ENCODE results near the gene NCS1.
"Not testable (repeated sequence)": the region's sequence is repeated elsewhere in the genome, so short reads cannot be mapped to it uniquely, and the experiment has no call there.

Gene NCS1

DNA sequence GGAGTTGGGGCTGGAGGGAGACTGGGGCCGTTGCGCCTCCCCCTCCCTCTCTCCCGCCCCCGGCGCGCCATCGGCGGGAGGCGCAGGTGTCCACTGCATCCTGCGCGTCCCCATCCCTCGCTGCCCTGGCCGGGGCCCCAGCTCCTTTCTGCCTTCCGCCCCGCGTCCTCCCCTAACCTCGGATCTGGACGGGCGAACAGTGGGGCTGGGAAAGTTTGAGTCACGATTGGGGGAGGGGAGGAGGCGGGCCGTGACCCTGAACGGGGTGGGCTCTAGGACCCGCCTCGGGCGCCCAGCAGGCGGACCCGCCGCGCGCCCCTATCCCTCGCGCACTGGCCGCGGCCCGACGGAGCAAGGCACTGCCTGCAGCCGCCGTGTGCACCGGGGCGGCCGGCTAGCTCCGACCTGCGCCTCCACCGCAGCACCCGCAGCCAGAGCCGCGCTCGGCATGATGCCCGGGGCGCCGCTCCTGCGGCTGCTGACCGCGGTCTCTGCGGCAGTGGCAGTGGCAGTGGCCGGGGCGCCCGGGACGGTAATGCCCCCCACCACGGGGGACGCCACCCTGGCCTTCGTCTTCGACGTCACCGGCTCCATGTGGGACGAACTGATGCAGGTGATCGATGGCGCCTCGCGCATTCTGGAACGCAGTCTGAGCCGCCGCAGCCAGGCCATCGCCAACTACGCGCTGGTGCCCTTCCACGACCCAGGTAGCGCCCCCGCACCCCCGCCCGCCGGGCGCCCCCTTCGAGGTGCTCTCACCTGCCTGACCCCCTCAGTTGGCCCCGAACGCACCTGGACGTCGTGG, 93.4 kb downstream of the NCS1 start, which contains the start of gene HMCN2:
Gene HMCN2 (plus strand): TSS at position 330 of the 805 bp plus-strand sequence. CDS start 119 bp downstream, at position 449.
- no peak for DNase-seq

DNA sequence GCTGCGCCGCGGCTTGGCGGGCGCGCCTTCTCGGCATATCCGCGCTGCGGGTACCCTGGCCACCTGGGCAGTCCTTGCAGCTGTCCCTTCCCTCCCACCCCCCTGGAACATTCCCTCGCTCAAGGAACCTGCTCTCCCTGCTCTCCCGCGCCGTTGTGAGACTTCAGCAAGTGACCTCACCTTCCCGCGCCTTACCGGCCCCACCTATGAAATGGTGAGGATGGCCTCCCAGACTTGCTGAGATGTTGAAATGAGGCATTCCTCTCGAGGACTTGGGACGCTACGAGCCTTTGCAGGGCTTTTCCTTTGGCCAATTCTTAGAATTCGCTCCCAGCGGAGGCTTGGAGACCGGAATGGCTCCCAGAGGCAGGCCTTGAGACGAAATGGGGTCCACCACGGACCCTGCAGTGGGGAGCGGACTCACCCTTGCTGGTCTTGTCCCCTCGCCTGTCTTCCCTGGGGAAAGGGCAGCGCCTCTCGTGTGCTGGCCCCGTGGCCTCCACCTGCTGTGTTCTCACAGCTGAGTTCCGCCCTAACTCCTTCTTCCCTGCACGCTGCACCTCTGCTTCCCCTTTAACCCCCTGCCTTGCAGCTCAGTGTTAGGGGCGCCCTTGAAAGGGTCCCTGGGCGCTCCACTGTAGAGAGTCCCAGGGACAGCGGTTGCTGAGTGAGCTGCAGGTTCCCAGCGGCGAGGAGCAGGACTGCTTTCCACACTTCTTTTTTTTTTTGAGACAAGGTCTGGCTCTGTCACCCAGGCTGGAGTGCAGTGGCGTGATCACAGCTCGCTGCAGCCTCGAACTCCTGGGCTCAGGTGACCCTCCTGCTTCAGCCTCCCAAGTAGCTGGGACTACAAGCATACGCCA, 94.3 kb downstream of the NCS1 start:
- DNase-seq, result no peak

DNA sequence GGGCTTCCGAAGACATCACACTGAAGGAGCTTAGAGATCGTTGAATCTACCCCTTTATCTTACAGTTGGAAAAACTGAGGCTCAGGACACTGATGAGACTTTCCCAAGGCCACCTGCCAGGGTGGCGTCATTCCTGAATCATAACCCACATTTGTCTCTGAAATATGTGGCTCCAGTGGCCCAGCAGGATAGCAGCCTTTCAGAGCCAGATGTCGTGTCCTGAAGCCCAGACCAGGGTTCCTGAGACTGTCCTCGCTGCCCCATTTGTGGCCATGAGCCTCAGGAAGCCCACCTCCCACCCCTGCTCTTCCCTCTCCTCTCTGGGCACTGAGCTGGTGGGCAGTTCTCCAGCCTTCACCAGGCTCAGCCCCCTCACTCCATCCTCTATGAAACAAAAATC, 95.7 kb downstream of the NCS1 start:
- DNase-seq, result no peak

DNA sequence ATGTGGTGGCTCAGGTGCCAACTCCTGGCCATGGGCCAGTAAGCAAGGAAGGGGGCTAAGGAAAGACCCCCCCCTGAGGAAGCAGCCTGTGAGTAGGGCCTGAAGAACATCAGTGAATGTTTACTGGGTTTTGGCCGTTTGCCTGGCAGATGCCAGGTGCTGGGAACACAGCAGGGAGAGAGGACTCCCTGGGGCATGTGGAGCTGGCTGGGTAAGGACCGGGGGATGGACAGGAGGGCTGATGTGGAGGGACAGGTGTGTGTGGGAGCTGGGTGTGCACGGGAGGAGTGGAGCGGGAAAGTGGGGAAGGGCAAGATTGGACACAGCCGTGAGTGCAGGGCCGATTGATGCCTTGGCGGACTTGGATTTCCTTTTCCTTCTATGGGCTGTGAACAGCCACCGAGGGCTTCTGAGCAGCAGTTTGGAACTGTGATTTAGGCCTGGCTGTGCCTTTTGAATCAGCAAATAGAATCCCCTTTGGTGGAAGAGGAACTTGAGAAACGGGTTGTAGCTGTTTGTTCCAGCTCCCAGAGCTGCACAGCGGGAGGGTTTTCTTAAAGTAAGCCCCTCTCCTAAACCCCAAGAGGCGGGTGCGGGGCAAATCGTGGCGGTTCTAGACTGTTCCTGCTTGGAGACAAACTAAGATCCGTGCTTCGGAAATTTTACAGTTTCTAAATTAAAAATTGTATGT, 96.5 kb downstream of the NCS1 start:
- no peak for DNase-seq

DNA sequence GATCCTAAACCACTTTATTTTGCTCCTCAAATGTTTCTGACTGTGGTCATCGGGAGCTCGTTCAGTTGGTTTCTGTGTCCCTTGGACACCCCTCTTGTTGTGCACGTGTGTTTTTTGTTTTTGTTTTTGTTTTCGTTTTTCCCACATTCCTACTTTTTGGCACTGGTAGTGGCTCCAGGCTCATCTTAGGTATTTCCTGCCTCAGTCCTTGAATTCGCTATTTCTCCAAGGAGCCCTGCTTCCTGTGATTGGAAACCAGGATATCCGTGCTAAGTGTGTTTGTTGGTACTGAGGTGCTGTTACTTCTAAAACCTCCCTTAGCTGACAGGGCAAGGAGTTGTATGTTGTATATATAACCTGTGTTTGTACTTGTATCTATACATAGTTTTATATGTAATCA, 99.3 kb downstream of the NCS1 start:
- no peak for DNase-seq

DNA sequence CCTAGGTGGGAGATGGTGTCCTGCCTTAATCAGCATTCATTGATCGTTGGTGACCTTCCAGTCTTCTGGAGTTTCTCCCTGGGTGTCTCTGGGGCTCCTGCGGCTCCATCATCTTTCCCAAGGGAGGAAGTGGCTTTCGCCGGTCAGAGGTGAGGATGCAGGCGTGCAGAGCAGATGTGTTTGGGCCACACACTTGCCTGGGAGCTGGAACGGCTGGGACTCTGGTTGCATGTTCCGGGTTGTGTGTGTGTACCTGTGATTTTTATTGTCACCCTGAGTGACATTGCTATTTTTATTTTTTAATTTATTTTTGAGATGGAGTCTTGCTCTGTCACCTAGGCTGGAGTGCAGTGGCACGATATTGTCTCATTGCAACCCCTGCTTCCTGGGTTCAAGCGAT, 103.0 kb downstream of the NCS1 start:
- DNase-seq, result no peak

DNA sequence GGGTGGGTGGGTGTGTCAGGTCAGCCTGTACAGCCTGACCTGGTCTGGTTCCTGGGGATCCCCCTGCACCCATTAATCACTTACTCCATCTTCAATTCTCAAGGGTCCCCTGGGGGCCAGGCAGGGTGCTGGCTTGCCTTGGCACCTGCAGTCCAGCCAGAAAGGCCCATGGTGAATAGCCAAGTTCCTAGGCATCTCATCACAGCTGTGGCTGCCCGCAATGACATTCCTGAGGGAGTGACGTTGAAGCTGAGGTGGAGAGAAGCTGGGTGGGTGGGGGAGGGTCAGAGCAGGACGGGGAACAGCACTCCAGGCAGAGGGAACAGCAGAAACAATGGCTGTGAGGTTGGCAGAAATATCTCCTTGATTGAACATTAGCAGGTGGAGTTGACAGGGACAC, 103.9 kb downstream of the NCS1 start:
- DNase-seq, result no peak

DNA sequence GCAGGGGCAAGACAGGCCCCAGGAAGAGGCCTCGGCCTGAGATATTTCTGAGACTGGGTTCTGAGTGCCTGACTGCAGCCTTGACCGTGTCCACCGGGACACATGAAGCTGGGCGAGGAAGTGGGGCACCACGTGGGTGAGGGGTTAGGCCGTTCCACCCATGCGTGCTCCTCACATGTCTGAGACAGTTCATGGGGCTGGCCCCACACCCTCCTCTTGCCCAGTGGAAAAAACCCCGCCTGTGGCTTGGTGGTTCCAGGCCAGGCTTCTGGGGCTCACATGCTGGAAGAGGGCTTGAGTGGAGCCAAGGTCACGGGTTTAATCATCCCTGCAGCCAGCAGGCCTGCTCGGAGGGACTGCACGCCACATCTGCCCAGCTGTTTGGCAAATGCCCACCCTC, 104.8 kb downstream of the NCS1 start:
- no peak for DNase-seq

DNA sequence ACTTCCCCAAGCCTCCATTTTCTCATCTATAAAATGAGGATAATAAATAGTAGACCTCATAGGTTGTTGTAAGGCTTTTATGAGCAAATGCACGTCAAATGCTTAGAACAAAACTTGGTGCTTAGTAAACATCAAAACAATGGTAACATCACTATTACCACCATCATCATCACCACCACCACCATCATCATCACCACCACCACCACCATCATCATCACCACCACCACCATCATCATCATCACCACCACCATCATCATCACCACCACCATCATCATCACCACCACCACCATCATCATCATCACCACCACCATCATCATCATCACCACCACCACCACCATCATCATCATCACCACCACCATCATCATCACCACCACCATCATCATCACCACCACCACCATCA, 105.3 kb downstream of the NCS1 start:
- not testable (repeated sequence) for DNase-seq

DNA sequence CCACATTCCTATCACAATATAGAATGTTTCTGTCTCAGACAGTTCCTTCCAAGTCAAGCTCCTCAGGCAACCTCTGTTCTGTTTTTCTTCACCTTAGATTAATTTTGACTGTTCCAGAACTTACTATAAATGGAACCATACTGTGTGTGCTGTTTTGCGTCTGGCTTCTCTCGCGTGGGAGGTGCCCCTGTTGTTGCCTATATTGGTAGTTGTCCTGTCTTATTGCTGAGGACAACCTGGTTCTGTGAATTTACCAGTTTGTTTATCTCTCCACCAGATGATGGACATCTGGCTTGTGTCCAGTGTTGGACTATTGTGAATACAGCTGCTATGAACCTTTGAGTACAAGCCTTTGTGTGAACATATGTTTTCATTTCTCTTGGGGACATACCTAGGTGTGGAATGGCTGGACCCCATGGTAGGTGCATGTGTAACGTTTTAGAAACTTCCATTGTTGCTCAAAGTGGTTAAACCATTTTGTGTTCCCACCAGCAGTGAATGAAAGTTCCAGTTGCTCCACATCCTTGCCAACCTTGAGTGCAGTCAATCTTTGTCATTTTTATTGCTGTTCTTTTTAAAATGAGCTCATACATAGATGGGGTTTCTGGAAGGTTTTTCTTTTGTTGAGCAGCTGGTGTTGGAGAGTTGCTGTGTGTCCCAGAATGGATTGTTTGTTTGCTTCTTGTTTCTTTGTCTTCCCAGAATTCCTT, 111.5 kb downstream of the NCS1 start:
- DNase-seq, result no peak

DNA sequence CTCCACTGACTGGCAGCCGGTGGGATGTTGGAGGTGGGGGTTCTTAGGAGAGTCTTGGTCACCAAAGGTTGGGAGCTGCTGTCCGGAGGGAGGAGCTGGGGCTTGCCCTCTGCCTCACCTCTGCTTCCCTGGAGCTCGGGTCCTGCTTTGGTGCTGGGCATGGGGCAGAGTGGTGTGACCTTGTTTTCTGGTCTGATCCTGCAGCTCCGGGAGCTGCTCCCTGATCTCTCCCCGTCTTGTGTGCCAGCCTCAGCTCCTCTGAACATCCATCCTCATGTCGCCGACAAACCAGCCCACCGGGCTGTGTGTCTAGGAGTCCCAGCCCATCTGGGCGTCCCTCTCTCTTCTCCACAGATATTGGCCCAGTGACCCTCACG, 112.0 kb downstream of the NCS1 start:
- DNase-seq, result no peak

DNA sequence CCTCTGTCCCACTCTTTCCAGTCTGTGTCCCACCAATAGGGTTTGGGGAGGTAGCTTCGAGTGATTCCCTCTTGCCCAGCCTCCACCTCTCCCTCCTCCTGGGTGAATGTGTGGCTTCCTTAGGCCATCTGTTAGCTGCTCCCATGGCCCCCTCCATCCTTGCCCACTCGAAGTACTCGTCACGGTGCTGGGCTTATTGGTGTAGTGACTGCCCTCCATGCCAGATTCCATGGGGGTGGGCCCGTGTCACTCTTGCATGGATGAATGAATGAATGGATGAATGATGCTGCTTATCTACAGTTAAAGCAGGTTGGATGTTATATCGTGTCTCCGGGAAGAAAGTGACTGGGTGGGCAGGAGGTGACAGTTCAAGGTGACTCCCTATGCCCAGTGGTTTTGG, 112.5 kb downstream of the NCS1 start:
- DNase-seq, result no peak

DNA sequence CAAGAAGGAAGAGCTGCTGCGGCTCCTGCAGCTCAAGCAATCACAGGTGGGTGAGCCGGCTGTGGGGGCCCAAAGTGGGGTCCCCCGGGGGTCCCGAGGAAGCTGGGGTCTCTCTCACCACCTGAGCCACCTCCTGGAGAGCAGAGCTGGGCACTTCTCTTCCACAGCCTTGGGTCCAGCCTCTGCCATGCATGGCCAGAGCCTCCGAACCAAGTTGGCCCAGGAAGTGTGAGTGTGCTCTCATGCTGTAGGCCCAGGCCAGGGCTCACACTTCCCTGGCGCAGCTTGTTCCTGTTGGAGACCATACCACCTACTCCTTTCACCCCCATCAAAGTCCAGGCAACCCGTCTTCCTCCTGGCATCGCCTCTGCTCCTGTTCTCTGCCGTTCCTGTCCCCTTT, 113.1 kb downstream of the NCS1 start:
- DNase-seq, result no peak

DNA sequence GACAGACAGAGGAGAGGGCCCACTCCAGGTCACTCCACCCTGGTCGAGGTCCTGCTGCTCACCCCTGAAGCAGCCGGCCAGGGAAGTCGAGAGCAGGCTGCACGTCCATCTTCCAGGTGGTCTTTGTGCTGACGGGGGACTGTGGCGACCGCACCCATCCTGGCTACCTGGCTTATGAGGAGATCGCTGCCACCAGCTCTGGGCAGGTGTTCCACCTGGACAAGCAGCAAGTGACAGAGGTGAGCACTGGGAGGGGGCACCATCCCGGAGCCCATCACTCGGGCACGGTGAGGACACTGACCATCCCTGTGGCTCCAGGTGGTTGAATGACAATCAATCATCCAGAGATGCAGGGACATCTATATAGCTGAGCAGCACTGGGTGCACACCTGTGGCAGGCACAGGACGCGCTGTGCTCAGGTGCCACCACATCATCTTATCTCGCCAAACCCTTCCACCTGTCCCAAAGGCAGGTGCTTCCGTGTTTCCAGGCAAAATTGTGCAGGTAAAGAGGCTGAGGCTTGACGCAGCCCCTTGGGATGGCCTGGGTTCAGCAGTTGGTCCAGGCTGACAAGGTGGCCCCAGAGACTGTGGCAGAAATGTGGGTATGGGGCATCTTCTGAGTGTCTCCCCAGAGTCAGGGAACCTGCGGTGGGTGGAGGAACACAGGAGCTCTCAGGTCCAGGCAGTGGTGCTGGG, 114.0 kb downstream of the NCS1 start:
- DNase-seq, result no peak
